ENCODE results near the gene KIAA1671.
"Not testable (repeated sequence)": the region's sequence is repeated elsewhere in the genome, so short reads cannot be mapped to it uniquely, and the experiment has no call there.

GRCh38 chr22:25238058-25238457 is 285.5 kb downstream of the KIAA1671 start:
- TF ChIP-seq CTCF, EZH2 (IDR thresholded peaks at IDR 0.05): not testable (repeated sequence)
